HG02981 (cell line): ENCODE data around the gene ZBED2.
A peak's percentile ranks its signal among the peaks of the same experiment; 100 is the strongest.
"Not testable (repeated sequence)": the region's sequence is repeated elsewhere in the genome, so short reads cannot be mapped to it uniquely, and the experiment has no call there.

ENCODE experiments used
- ATAC-seq: cut with Tn5 transposase; IDR thresholded peaks from one replicate; pipeline ENCODE4 v1.9.1; 2021; ENCODE audit warnings: mild to moderate bottlenecking, moderate library complexity; ENCODE audit not compliant: unreplicated experiment

The ZBED2 gene

GRCh38 chr3:111595232-111595631 is at the start of gene ZBED2:
ZBED2 (minus strand) TSS chr3:111595346; CDS start chr3:111594201, 1,145 bp downstream.
- peak; percentile 38 for ATAC-seq

- ATAC-seq: no peak
These were observed 44.2 kb upstream of the ZBED2 start for GRCh38 chr3:111639316-111639715.

- no peak for ATAC-seq
These were observed 41.3 kb upstream of the ZBED2 start for GRCh38 chr3:111636366-111636885.

- ATAC-seq: no peak
These were observed 40.3 kb upstream of the ZBED2 start for GRCh38 chr3:111635403-111635802.

- ATAC-seq: not testable (repeated sequence)
These were observed 35.5 kb upstream of the ZBED2 start for GRCh38 chr3:111630638-111631037.

GRCh38 chr3:111629018-111629417 is 33.9 kb upstream of the ZBED2 start:
- ATAC-seq: not testable (repeated sequence)

- ATAC-seq: no peak
These were observed 31.9 kb upstream of the ZBED2 start for GRCh38 chr3:111627092-111627491.

GRCh38 chr3:111621535-111621934 is 26.4 kb upstream of the ZBED2 start:
- no peak for ATAC-seq

GRCh38 chr3:111619833-111620232 is 24.7 kb upstream of the ZBED2 start:
- no peak for ATAC-seq

GRCh38 chr3:111618945-111619344 is 23.8 kb upstream of the ZBED2 start:
- ATAC-seq: no peak

- ATAC-seq: no peak
These were observed 22.9 kb upstream of the ZBED2 start for GRCh38 chr3:111617912-111618601.

- ATAC-seq: no peak
These were observed 22.3 kb upstream of the ZBED2 start for GRCh38 chr3:111617406-111617805.

- ATAC-seq: peak; percentile 78
These were observed 21.4 kb upstream of the ZBED2 start for GRCh38 chr3:111616417-111617105.

- no peak for ATAC-seq
These were observed 20.7 kb upstream of the ZBED2 start for GRCh38 chr3:111615880-111616279.

GRCh38 chr3:111613294-111613693 is 18.1 kb upstream of the ZBED2 start:
- no peak for ATAC-seq

GRCh38 chr3:111610612-111611054 is 15.5 kb upstream of the ZBED2 start:
- ATAC-seq: peak; percentile 15

- peak; percentile 91 for ATAC-seq
These were observed 15.0 kb upstream of the ZBED2 start for GRCh38 chr3:111610189-111610588.

- no peak for ATAC-seq
These were observed 14.6 kb upstream of the ZBED2 start for GRCh38 chr3:111609700-111610099.

- ATAC-seq: no peak
These were observed 13.2 kb upstream of the ZBED2 start for GRCh38 chr3:111608383-111608782.

- ATAC-seq: no peak
These were observed 12.2 kb upstream of the ZBED2 start for GRCh38 chr3:111607240-111607920.

- no peak for ATAC-seq
These were observed 10.3 kb upstream of the ZBED2 start for GRCh38 chr3:111605493-111605892.

GRCh38 chr3:111605018-111605417 is 9.9 kb upstream of the ZBED2 start:
- ATAC-seq: no peak
